HepG2 (cell line): ENCODE results near the gene TNP2. TPM values are rescaled to one million over a fixed set of nuclear protein-coding genes. Genes with fewer than 3 reads are reported as not detected.

ENCODE experiments used
- ATAC-seq: fragments of 200-7000 bp; cut with Tn5 transposase; 3 replicates; pipeline ENCODE4 v1.9.1; 2020; ENCODE audit warnings: mild to moderate bottlenecking, moderate library complexity
- BruUV-seq: library from RNA; stranded (reverse); fragments of 400-500 nt; replicated peaks from 2 replicates; lab custom pipeline; 2021; lab: Mats Ljungman, UMichigan
- CTCF ChIA-PET: fragments of 300-600 bp; formaldehyde crosslinking; extraction: SDS; loops from one replicate; lab custom pipeline; 2021; ENCODE audit warnings: low total read pairs, inconsistent platforms, low intra/inter-chr PET ratio; lab: Yijun Ruan, JAX
- POLR2A ChIA-PET: fragments of 350-600 bp; sonication (Branson Sonifier 250); formaldehyde crosslinking; loops from one replicate; lab custom pipeline; 2020; ENCODE audit warnings: antibody characterized with exemption, inconsistent platforms; lab: Yijun Ruan, JAX
- DNase-seq: peaks from one replicate; pipeline ENCODE4 v3.0.0-alpha.2; 2015; ENCODE audit warnings: low spot score
- FAIRE-seq: peaks from 3 replicates; lab custom pipeline; 2011; peaks lifted over from hg19 to GRCh38; lab: Jason Lieb, UNC
- H2AFZ ChIP-seq: one replicate; pipeline ENCODE4 v1.6.1; 2011; ENCODE audit warnings: low read length, inconsistent platforms
- H3K27ac ChIP-seq: fragments of 300-600 bp; 3 replicates; pipeline ENCODE4 v1.8.0; 2011; ENCODE audit warnings: mixed run types, mild to moderate bottlenecking, mixed read lengths, low read length, inconsistent platforms; ENCODE audit not compliant: insufficient read depth; ENCODE audit errors: extremely low read length
- H3K27me3 ChIP-seq, 2 experiments: fragments of 200-600 bp in 1 of 2; 2 replicates in 1 of 2; 3 replicates in 1 of 2; pipeline versions ENCODE4 v1.6.0 to v1.8.0; 2011; ENCODE audit warnings: low read length in 2 of 2, mild to moderate bottlenecking in 2 of 2, moderate library complexity in 2 of 2, inconsistent platforms in 1 of 2; ENCODE audit not compliant: insufficient read depth in 2 of 2, control insufficient read depth in 1 of 2
- H3K36me3 ChIP-seq, 2 experiments: fragments of 200-600 bp in 1 of 2; replicated peaks in 1 of 2; 2 replicates in 1 of 2; 3 replicates in 1 of 2; pipeline versions ENCODE4 v1.5.1 to v1.8.0; 2011; ENCODE audit warnings: low read length in 2 of 2, inconsistent platforms in 1 of 2; ENCODE audit not compliant: insufficient read depth in 2 of 2, control insufficient read depth in 1 of 2
- H3K4me1 ChIP-seq: 2 replicates; pipeline ENCODE4 v1.5.1; 2012; ENCODE audit warnings: low read length, inconsistent platforms; ENCODE audit not compliant: insufficient read depth
- H3K4me2 ChIP-seq: 2 replicates; pipeline ENCODE4 v1.6.0; 2011; ENCODE audit warnings: low read depth, low read length, inconsistent platforms
- H3K4me3 ChIP-seq, 3 experiments: fragments of 200-600 bp in 1 of 3; sonication (generic), shearing (Covaris generic) in 1 of 3; replicated peaks in 1 of 3; 2 replicates each; pipeline ENCODE4 v1.5.1; 2011 to 2016; ENCODE audit warnings: low read length in 3 of 3, inconsistent platforms in 2 of 3, low read depth in 2 of 3, mild to moderate bottlenecking in 2 of 3, control low read depth in 1 of 3, mixed read lengths in 1 of 3; ENCODE audit not compliant: insufficient read depth in 1 of 3
- H3K79me2 ChIP-seq: one replicate; pipeline ENCODE4 v1.6.1; 2011; ENCODE audit warnings: low read length, inconsistent platforms; ENCODE audit not compliant: insufficient read depth
- H3K9ac ChIP-seq: 2 replicates; pipeline ENCODE4 v1.6.0; 2011; ENCODE audit warnings: mild to moderate bottlenecking, low read depth, low read length, inconsistent platforms; ENCODE audit not compliant: insufficient read depth
- H3K9me3 ChIP-seq: 2 replicates; pipeline ENCODE4 v1.5.1; 2012; ENCODE audit warnings: mild to moderate bottlenecking, low read length
- H4K20me1 ChIP-seq: 2 replicates; pipeline ENCODE4 v1.6.0; 2011; ENCODE audit warnings: inconsistent platforms, mild to moderate bottlenecking, low read length, moderate library complexity; ENCODE audit not compliant: insufficient read depth
- GATAD2A ChIP-seq: IDR thresholded peaks from 2 replicates; pipeline ENCODE4 v1.6.1; 2016
- JUND ChIP-seq: sonication (generic); formaldehyde crosslinking; IDR thresholded peaks from 2 replicates; pipeline ENCODE4 v1.8.0; 2022; ENCODE audit warnings: mild to moderate bottlenecking, missing genetic modification reagents
- MAFF ChIP-seq: IDR thresholded peaks from 2 replicates; pipeline ENCODE4 v1.6.1; 2011; ENCODE audit warnings: low read depth, low read length, improper control_type of control experiment
- RBAK ChIP-seq: sonication (generic); formaldehyde crosslinking; IDR thresholded peaks from 2 replicates; pipeline ENCODE4 v1.5.1; 2020; ENCODE audit warnings: mild to moderate bottlenecking, missing genetic modification reagents
- TOPORS ChIP-seq: sonication (generic); formaldehyde crosslinking; IDR thresholded peaks from 2 replicates; pipeline ENCODE4 v1.8.0; 2023; ENCODE audit warnings: mild to moderate bottlenecking, missing genetic modification reagents
- ZC3H13 ChIP-seq: sonication (generic); formaldehyde crosslinking; IDR thresholded peaks from 2 replicates; pipeline ENCODE4 v1.8.1; 2023; ENCODE audit warnings: mild to moderate bottlenecking, missing genetic modification reagents, moderate library complexity
- ZFY ChIP-seq: sonication (generic); formaldehyde crosslinking; IDR thresholded peaks from 2 replicates; pipeline ENCODE4 v1.4.0; 2020; ENCODE audit warnings: missing genetic modification reagents
- ZMYM2 ChIP-seq: sonication (generic); formaldehyde crosslinking; IDR thresholded peaks from 2 replicates; pipeline ENCODE4 v1.8.0; 2022; ENCODE audit warnings: mild to moderate bottlenecking, missing genetic modification reagents
- ZNF124 ChIP-seq: sonication (generic); formaldehyde crosslinking; IDR thresholded peaks from 2 replicates; pipeline ENCODE4 v1.4.0; 2020; ENCODE audit warnings: missing genetic modification reagents
- ZNF331 ChIP-seq: sonication (generic); formaldehyde crosslinking; IDR thresholded peaks from 2 replicates; pipeline ENCODE4 v1.4.0; 2020; ENCODE audit warnings: missing genetic modification reagents
- ZNF350 ChIP-seq: sonication (generic); formaldehyde crosslinking; IDR thresholded peaks from 2 replicates; pipeline ENCODE4 v1.4.0; 2020; ENCODE audit warnings: mild to moderate bottlenecking, low read depth, missing genetic modification reagents, borderline replicate concordance
- ZNF501 ChIP-seq: sonication (generic); formaldehyde crosslinking; IDR thresholded peaks from 2 replicates; pipeline ENCODE4 v1.5.1; 2020; ENCODE audit warnings: mild to moderate bottlenecking, moderate library complexity, missing genetic modification reagents
- ZNF556 ChIP-seq: sonication (generic); formaldehyde crosslinking; IDR thresholded peaks from 2 replicates; pipeline ENCODE4 v1.4.0; 2020; ENCODE audit warnings: mild to moderate bottlenecking, missing genetic modification reagents, borderline replicate concordance
- ZNF564 ChIP-seq: sonication (generic); formaldehyde crosslinking; IDR thresholded peaks from 2 replicates; pipeline ENCODE4 v1.8.1; 2023; ENCODE audit warnings: mild to moderate bottlenecking, missing genetic modification reagents
- ZNF644 ChIP-seq: IDR thresholded peaks from 2 replicates; pipeline ENCODE4 v1.6.1; 2016; ENCODE audit warnings: low read depth
- ZNF788 ChIP-seq: sonication (generic); formaldehyde crosslinking; IDR thresholded peaks from 2 replicates; pipeline ENCODE4 v1.5.0; 2020; ENCODE audit warnings: mild to moderate bottlenecking, missing genetic modification reagents, borderline replicate concordance
- ZNF792 ChIP-seq: IDR thresholded peaks from 2 replicates; pipeline ENCODE4 v1.6.1; 2016
- WGBS: methylation state at CpG from one replicate; pipeline ENCODE4 v1.1.6; 2017; ENCODE audit warnings: low lambda C conversion rate; 5-methylcytosine and 5-hydroxymethylcytosine counted together
- in situ Hi-C: cut with HindIII; loops from 2 replicates; pipeline ENCODE4 v1.10.0; 2017; ENCODE audit warnings: low pct_unique_long_range_greater_than_20kb; ENCODE audit not compliant: extremely low pct_ligation_motif_present
- intact Hi-C: fragments of 100-400 bp; cut with micrococcal nuclease; formaldehyde crosslinking; loops from one replicate; pipeline ENCODE4 v1.10.0; 2022; ENCODE audit not compliant: unreplicated experiment
- polyA plus RNA-seq, 8 experiments: library from polyadenylated mRNA; depleted of rRNA in 3 of 8; stranded (reverse) in 7 of 8; unstranded in 1 of 8; fragments of >200 nt; fragmentation: Illumina TruSeq in 4 of 8; extraction: Trizol in 4 of 8; gene quantifications; 2 replicates each; pipeline versions ENCODE4 v1.2.1 to v1.2.3, GENCODE V29; 2011 to 2016; ENCODE audit warnings: low read depth in 4 of 8, missing spikeins in 1 of 8, mixed read lengths in 1 of 8; ENCODE audit not compliant: insufficient read depth in 1 of 8
- total RNA-seq, 5 experiments: library from RNA; depleted of rRNA; stranded (reverse); fragments of >200 nt; fragmentation: Illumina TruSeq; extraction: Trizol; gene quantifications; 2 replicates each; pipeline ENCODE4 v1.2.3, GENCODE V29; 2016; ENCODE audit warnings: low read depth in 1 of 5
- TF ChIP-seq, protein P1 (sequence below): IDR thresholded peaks from 2 replicates; pipeline ENCODE4 v1.6.1; 2016; ENCODE audit warnings: mild to moderate bottlenecking
- TF ChIP-seq, protein P2 (sequence below): sonication (generic); formaldehyde crosslinking; IDR thresholded peaks from 2 replicates; pipeline ENCODE4 v1.8.1; 2023; ENCODE audit warnings: mild to moderate bottlenecking, inconsistent platforms, moderate library complexity, missing genetic modification reagents, borderline replicate concordance
- TF ChIP-seq, protein P3 (sequence below): sonication (generic); formaldehyde crosslinking; IDR thresholded peaks from 2 replicates; pipeline ENCODE4 v1.8.0; 2022; ENCODE audit warnings: mild to moderate bottlenecking, missing genetic modification reagents
- TF ChIP-seq, protein P4 (sequence below): sonication (generic); formaldehyde crosslinking; IDR thresholded peaks from 2 replicates; pipeline ENCODE4 v1.5.1; 2020; ENCODE audit warnings: mild to moderate bottlenecking, moderate library complexity, missing genetic modification reagents

Gene TNP2
- total and polyA plus RNA-seq, 2 of the 13 experiments (the other 11 are each of a cell fraction or from before 2014, with no cell fraction given), result not detected

DNA sequence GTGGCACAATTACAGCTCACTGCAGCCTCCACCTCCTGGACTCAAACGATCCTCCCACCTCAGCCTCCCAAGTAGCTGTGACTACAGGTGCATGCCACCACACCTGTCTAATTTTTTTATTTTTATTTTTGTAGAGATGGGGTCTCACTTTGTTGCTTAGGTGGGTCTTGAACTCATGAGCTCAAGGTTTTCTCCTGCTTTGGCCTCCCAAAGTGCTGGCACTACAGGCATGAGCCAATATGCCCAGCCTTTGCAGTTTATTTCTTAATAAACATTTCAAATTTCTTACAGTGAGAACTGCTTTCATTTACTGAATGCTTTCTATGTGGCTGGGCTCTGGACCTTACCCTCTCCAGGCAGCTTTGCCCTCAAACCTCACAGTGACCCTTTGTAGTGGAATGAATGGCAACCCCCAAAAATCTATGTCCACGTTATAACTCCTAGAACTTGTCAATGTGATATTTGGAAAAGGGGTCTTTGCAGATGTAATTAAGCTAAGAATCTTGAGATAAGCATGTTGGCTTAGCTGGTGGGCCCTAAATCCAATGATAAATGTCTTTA, 1.6 kb upstream of the TNP2 start:
- intact Hi-C loops (no loop called here), in situ Hi-C loops (no loop called here)
- Histone ChIP-seq H4K20me1 (no peaks in the 10 kb centered on the region), H3K4me3 (no peak overlapping the region), H3K36me3 (no peaks in the 10 kb centered on the region), H2AFZ (no peak overlapping the region), H3K9ac (peak overlapping the region; percentile 19; the same call in 1 of the 2 replicates), H3K79me2 (no peaks in the 10 kb centered on the region), H3K27ac (peak overlapping the region; percentile 58), H3K4me1 (peaks cover 89% of the 10 kb centered on the region), H3K27me3 (no peaks in the 10 kb centered on the region), H3K4me2 (peak overlapping the region; percentile 31), H3K9me3 (peaks cover 5% of the 10 kb centered on the region; the same call in 1 of the 2 replicates)
- FAIRE-seq (peak; percentile 82), DNase-seq (peak; percentile 69), ATAC-seq (peak; percentile 37)
- ChIA-PET POLR2A (interaction anchor here (0.6 to 14.0 kb wide), 5 partner anchors 9 to 101 kb away, joined by 3 to 351 read pairs (median 5); partner anchors contain the start of gene SOCS1), CTCF (no interaction called here)
- WGBS, result 42% methylated on average over 2 of the region's 2 CpGs
- no TSS peak for BruUV-seq
- TF ChIP-seq MAFF, result no peak
- peak; percentile 53 for TF ChIP-seq GATAD2A (CRISPR knock-in tag)
- TF ChIP-seq JUND (CRISPR knock-in tag), result no peak
- TF ChIP-seq ZNF501 (CRISPR knock-in tag), result 0 out of 2 replicates have a peak, but pooled peaks have one; percentile 6
- 0 out of 2 replicates have a peak, but pooled peaks have one; percentile 45 for TF ChIP-seq ZNF556 (CRISPR knock-in tag)
- TF ChIP-seq RBAK (CRISPR knock-in tag), result no peak
- TF ChIP-seq, protein P1, sequence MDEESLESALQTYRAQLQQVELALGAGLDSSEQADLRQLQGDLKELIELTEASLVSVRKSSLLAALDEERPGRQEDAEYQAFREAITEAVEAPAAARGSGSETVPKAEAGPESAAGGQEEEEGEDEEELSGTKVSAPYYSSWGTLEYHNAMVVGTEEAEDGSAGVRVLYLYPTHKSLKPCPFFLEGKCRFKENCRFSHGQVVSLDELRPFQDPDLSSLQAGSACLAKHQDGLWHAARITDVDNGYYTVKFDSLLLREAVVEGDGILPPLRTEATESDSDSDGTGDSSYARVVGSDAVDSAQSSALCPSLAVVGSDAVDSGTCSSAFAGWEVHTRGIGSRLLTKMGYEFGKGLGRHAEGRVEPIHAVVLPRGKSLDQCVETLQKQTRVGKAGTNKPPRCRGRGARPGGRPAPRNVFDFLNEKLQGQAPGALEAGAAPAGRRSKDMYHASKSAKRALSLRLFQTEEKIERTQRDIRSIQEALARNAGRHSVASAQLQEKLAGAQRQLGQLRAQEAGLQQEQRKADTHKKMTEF (CRISPR knock-in tag), result peak; percentile 61; the same call in 1 of the 2 replicates
- no peak; the same call in 1 of the 2 replicates for TF ChIP-seq ZNF788 (CRISPR knock-in tag)
- TF ChIP-seq ZNF564 (CRISPR knock-in tag), result no peak
- TF ChIP-seq ZNF331 (CRISPR knock-in tag), result 0 out of 2 replicates have a peak, but pooled peaks have one; percentile 4
- TF ChIP-seq ZNF644 (CRISPR knock-in tag), result peak; percentile 50; the same call in 1 of the 2 replicates
- no peak for TF ChIP-seq ZNF124 (CRISPR knock-in tag)
- TF ChIP-seq, protein P2, sequence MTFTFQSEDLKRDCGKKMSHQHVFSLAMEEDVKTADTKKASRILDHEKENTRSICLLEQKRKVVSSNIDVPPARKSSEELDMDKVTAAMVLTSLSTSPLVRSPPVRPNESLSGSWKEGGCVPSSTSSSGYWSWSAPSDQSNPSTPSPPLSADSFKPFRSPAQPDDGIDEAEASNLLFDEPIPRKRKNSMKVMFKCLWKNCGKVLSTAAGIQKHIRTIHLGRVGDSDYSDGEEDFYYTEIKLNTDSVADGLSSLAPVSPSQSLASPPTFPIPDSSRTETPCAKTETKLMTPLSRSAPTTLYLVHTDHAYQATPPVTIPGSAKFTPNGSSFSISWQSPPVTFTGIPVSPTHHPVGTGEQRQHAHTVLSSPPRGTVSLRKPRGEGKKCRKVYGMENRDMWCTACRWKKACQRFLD (CRISPR knock-in tag), result no peak
- TF ChIP-seq ZNF792 (CRISPR knock-in tag), result no peak
- TF ChIP-seq TOPORS (CRISPR knock-in tag), result 0 out of 2 replicates have a peak, but pooled peaks have one; percentile 67
- no peak for TF ChIP-seq ZC3H13 (CRISPR knock-in tag)
- TF ChIP-seq ZNF350 (CRISPR knock-in tag), result no peak
- peak; percentile 73 for TF ChIP-seq ZMYM2 (CRISPR knock-in tag)
- TF ChIP-seq ZFY, result no peak
- TF ChIP-seq, protein P3, sequence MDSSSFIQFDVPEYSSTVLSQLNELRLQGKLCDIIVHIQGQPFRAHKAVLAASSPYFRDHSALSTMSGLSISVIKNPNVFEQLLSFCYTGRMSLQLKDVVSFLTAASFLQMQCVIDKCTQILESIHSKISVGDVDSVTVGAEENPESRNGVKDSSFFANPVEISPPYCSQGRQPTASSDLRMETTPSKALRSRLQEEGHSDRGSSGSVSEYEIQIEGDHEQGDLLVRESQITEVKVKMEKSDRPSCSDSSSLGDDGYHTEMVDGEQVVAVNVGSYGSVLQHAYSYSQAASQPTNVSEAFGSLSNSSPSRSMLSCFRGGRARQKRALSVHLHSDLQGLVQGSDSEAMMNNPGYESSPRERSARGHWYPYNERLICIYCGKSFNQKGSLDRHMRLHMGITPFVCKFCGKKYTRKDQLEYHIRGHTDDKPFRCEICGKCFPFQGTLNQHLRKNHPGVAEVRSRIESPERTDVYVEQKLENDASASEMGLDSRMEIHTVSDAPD, result peak; percentile 69; the same call in 1 of the 2 replicates
- TF ChIP-seq, protein P4, sequence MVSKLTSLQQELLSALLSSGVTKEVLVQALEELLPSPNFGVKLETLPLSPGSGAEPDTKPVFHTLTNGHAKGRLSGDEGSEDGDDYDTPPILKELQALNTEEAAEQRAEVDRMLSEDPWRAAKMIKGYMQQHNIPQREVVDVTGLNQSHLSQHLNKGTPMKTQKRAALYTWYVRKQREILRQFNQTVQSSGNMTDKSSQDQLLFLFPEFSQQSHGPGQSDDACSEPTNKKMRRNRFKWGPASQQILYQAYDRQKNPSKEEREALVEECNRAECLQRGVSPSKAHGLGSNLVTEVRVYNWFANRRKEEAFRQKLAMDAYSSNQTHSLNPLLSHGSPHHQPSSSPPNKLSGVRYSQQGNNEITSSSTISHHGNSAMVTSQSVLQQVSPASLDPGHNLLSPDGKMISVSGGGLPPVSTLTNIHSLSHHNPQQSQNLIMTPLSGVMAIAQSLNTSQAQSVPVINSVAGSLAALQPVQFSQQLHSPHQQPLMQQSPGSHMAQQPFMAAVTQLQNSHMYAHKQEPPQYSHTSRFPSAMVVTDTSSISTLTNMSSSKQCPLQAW, result peak; percentile 55; the same call in 1 of the 2 replicates
